Dermis microvascular lymphatic vessel endothelial cell (primary cell): ENCODE data around the gene SYDE1. TPM values are rescaled to one million over a fixed set of nuclear protein-coding genes. Genes with fewer than 3 reads are reported as not detected.

Experiments used
- total RNA-seq: library from RNA; depleted of rRNA; stranded (reverse); fragments of >200 nt; gene quantifications from 2 replicates; pipeline ENCODE4 v1.2.1, GENCODE V29; 2014

Gene SYDE1
- total RNA-seq, 1 donor from 2014 or later: 7.7 TPM

Other genes with a start within 250 kb of the SYDE1 start
- gene OR7A17, start 221.3 kb upstream of the SYDE1 start, total RNA-seq: not detected in 2 replicates
- not detected in 2 replicates for gene OR7C2, start 165.9 kb upstream of the SYDE1 start, total RNA-seq
- gene SLC1A6, start 127.5 kb upstream of the SYDE1 start, total RNA-seq: not detected in 2 replicates
- not detected in 2 replicates for gene CASP14, start 57.9 kb upstream of the SYDE1 start, total RNA-seq
- not detected in 2 replicates for gene OR1I1, start 25.2 kb upstream of the SYDE1 start, total RNA-seq
- 0.13 and 0.89 TPM in 2 replicates for gene NOTCH3, start 93.6 kb downstream of the SYDE1 start, total RNA-seq
- gene EPHX3, start 125.0 kb downstream of the SYDE1 start, total RNA-seq: under 0.01 TPM in 1 of 2 replicates, not detected in the other
- 7.4 and 11.5 TPM in 2 replicates for gene BRD4, start 225.1 kb downstream of the SYDE1 start, total RNA-seq